ENCODE data around the gene XPOT. TPM values are rescaled to one million over a fixed set of nuclear protein-coding genes. Genes with fewer than 3 reads are reported as not detected.

Gene XPOT
- total RNA-seq, 2 experiments from 2014 or later: 39.6 to 40.0 TPM

- H3K4me3 ChIP-seq (ENCODE audit: low read length): no peak overlapping the region
- Mint-ChIP-seq H3K27ac (peak overlapping the region; percentile 91), H3K4me3 (peak overlapping the region; percentile 31), H3K4me1 (ENCODE audit: low read depth) (peaks cover 60% of the 10 kb centered on the region), H3K36me3 (ENCODE audit: low read depth) (peaks cover 23% of the 10 kb centered on the region), H3K9me3 (no peaks in the 10 kb centered on the region), H3K27me3 (no peaks in the 10 kb centered on the region)
- H3K27ac ChIP-seq (ENCODE audit: low read depth in 1 of 2, low read length in 2 of 2): peak overlapping the region in 1 of 2 donors; percentile 57
- DNase-seq: peak in 9 of 14 experiments; percentile 8 to 73 (median 35)
- H3K27me3 ChIP-seq (ENCODE audit: control insufficient read depth in 1 of 2, insufficient read depth in 2 of 2, low read length in 2 of 2): no peaks in the 10 kb centered on the region
- ChIA-PET POLR2A (no interaction called here), CTCF (interaction anchor here (0.8 to 1.1 kb wide), 3 partner anchors 9 to 29 kb away, joined by 3 read pairs; no protein-coding TSS in a partner anchor)
- TF ChIP-seq CTCF (IDR thresholded peaks at IDR 0.05): no peak
- H3K9me3 ChIP-seq (ENCODE audit: control insufficient read depth in 1 of 2, insufficient read depth in 1 of 2, low read length in 2 of 2): no peaks in the 10 kb centered on the region
- intact Hi-C loops (cut with DNase I, micrococcal nuclease): loop anchor here (5.0 to 10.0 kb wide), 3 partner anchors 150 to 300 kb away; partner anchors contain the start of gene GNS (in 1 of the 2)
- no peak for ATAC-seq (ENCODE audit: poor library complexity)
- no peaks in the 10 kb centered on the region for H3K36me3 ChIP-seq (ENCODE audit: insufficient read depth, low read length)
- peaks cover 27% of the 10 kb centered on the region for H3K4me1 ChIP-seq (ENCODE audit: insufficient read depth, low read length)
Observed at GRCh38 chr12:64457032-64457431, 52.8 kb downstream of the XPOT start.

- H3K4me3 Mint-ChIP-seq: peak overlapping the region; percentile 31
- H3K27ac ChIP-seq (ENCODE audit: low read depth in 1 of 2, low read length in 2 of 2): peak overlapping the region in 1 of 2 donors; percentile 57
Observed at GRCh38 chr12:64457466-64457865, 53.3 kb downstream of the XPOT start.

GRCh38 chr12:64457923-64458322 is 53.7 kb downstream of the XPOT start:
- Mint-ChIP-seq H3K27ac (peak overlapping the region; percentile 91), H3K36me3 (ENCODE audit: low read depth) (peaks cover 16% of the 10 kb centered on the region), H3K9me3 (no peaks in the 10 kb centered on the region), H3K4me3 (peak overlapping the region; percentile 23), H3K27me3 (no peaks in the 10 kb centered on the region), H3K4me1 (ENCODE audit: low read depth) (peaks cover 54% of the 10 kb centered on the region)
- Histone ChIP-seq H3K4me1 (ENCODE audit: insufficient read depth, low read length) (peaks cover 27% of the 10 kb centered on the region), H3K4me3 (ENCODE audit: low read length) (no peak overlapping the region), H3K27me3 (ENCODE audit: control insufficient read depth in 1 of 2, insufficient read depth in 2 of 2, low read length in 2 of 2) (no peaks in the 10 kb centered on the region), H3K9me3 (ENCODE audit: control insufficient read depth in 1 of 2, insufficient read depth in 1 of 2, low read length in 2 of 2) (no peaks in the 10 kb centered on the region), H3K27ac (ENCODE audit: low read depth in 1 of 2, low read length in 2 of 2) (no peak overlapping the region), H3K36me3 (ENCODE audit: insufficient read depth, low read length) (no peaks in the 10 kb centered on the region)
- ChIA-PET CTCF (no interaction called here), POLR2A (no interaction called here)
- no peak for TF ChIP-seq CTCF (IDR thresholded peaks at IDR 0.05)
- DNase-seq: no peak
- intact Hi-C loops (cut with DNase I, micrococcal nuclease): loop anchor here (5.0 to 10.0 kb wide), 3 partner anchors 149 to 299 kb away; partner anchors contain the start of gene GNS (in 1 of the 2)
- no peak for ATAC-seq (ENCODE audit: poor library complexity)

More at GRCh38 chr12:64457466-64457865, 53.3 kb downstream of the XPOT start:
- CTCF ChIA-PET: interaction anchor here (1.1 kb wide), 2 partner anchors 13 to 29 kb away, joined by 3 read pairs; no protein-coding TSS in a partner anchor
- H3K9me3 Mint-ChIP-seq: no peaks in the 10 kb centered on the region
- H3K36me3 Mint-ChIP-seq (ENCODE audit: low read depth): peaks cover 21% of the 10 kb centered on the region
- DNase-seq (peak in 2 of 14 experiments; percentile 13 to 31), ATAC-seq (ENCODE audit: poor library complexity) (no peak)
- Histone ChIP-seq H3K4me3 (ENCODE audit: low read length) (no peak overlapping the region), H3K27me3 (ENCODE audit: control insufficient read depth in 1 of 2, insufficient read depth in 2 of 2, low read length in 2 of 2) (no peaks in the 10 kb centered on the region), H3K4me1 (ENCODE audit: insufficient read depth, low read length) (peaks cover 27% of the 10 kb centered on the region), H3K9me3 (ENCODE audit: control insufficient read depth in 1 of 2, insufficient read depth in 1 of 2, low read length in 2 of 2) (no peaks in the 10 kb centered on the region), H3K36me3 (ENCODE audit: insufficient read depth, low read length) (no peaks in the 10 kb centered on the region)
- intact Hi-C loops (cut with DNase I, micrococcal nuclease): loop anchor here (5.0 to 10.0 kb wide), 3 partner anchors 150 to 300 kb away; partner anchors contain the start of gene GNS (in 1 of the 2)
- POLR2A ChIA-PET: no interaction called here
- no peaks in the 10 kb centered on the region for H3K27me3 Mint-ChIP-seq
- peak overlapping the region; percentile 91 for H3K27ac Mint-ChIP-seq
- peaks cover 58% of the 10 kb centered on the region for H3K4me1 Mint-ChIP-seq (ENCODE audit: low read depth)
- TF ChIP-seq CTCF (IDR thresholded peaks at IDR 0.05): no peak
